Right hindlimb (tissue), 1 donor: ENCODE results near the gene PER1.
A peak's percentile ranks its signal among the peaks of the same experiment; 100 is the strongest.
"Not testable (repeated sequence)": the region's sequence is repeated elsewhere in the genome, so short reads cannot be mapped to it uniquely, and the experiment has no call there.

Experiments
- DNase-seq: peaks from one replicate; pipeline ENCODE4 v3.0.0-alpha.2; 2018

The PER1 gene

GRCh38 chr17:8120520-8121406 is 31.4 kb downstream of the PER1 start:
- peak; percentile 71 for DNase-seq

DNA sequence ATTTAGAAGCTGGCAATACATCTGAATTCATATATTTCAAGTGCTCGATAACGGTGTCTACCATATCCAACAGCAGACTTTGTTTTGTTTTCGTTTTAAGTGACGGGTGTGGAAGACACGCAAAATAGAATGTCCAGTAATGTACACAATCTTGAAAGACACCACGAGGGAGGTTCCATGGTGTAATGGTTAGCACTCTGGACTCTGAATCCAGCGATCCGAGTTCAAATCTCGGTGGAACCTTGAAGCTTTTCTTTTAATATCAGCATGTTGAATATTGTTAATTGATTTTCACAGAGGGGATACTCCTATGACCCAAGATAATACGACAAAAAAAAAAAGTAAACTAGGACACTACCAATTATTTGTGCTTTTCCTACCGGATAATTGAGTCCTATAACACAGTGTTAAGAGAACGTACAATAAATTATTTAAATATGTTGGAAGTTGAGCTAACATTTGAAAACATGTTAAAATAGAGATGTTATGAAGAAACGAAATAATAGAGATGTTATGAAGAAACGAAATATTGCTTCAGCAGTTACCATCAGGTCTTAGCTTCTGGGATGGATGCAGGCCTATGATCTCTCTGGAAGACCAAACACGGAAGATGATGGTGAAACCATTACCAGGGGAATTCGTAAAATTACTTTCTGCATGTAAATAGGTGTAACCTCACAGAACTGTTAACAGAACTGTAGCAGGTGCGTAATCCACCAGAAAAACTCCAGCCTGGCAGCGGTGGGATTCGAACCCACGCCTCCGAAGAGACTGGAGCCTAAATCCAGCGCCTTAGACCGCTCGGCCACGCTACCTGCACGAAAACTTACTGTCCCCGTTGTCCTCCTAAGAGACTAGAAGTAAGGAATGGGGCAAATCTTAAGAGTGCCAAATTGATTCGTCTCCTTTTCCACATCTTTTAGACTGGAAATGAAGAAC is 32.4 kb downstream of the PER1 start:
- DNase-seq = peak; percentile 90

- DNase-seq = peak; percentile 89
Measured at GRCh38 chr17:8118769-8119580, 33.2 kb downstream of the PER1 start.

DNA sequence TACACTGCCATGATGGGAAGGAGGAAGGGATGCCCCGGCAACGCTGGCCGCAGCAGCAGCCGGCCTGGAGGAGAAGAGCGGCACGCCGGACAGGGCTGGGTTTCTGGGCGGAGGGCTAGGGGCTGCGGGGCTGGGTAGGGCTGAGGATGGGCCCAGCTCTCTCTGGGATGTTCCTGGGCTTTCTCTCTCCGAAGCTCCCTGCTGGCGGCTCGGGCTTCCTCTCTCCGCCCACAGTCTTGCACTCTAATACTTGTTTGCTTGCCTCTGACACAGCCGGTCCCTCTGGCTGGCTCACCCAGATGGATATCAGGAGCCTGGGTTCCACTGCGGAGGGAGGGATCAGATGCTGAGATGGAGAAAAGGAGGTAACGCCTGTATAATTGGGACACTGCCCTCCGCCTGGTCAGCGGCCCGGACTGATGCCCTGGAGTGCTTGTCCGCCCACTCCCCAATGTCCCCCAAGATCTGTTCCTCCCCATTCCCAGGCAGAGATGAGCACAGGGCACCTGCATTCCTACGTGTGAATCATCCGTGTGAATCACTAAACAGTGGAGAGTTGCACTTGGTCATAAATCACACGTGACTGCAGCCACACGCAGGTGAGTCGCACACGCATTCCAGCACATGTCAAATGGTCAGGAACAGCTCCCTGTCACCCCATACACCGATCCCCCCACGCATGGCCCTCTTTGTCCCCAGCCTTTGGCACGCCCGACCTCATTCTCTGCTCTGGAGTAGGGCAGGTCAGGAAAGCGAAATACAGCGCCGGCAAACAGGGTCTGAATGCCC is 34.0 kb downstream of the PER1 start, which contains the start of gene ALOXE3:
ALOXE3 (minus strand) TSS at position 535 of the 789 bp plus-strand sequence; CDS start at position 11, 524 bp downstream.
- peak; percentile 45 for DNase-seq

GRCh38 chr17:8117367-8117979 is 34.7 kb downstream of the PER1 start:
- no peak for DNase-seq

- no peak for DNase-seq
Measured at GRCh38 chr17:8116776-8117175, 35.4 kb downstream of the PER1 start.

DNA sequence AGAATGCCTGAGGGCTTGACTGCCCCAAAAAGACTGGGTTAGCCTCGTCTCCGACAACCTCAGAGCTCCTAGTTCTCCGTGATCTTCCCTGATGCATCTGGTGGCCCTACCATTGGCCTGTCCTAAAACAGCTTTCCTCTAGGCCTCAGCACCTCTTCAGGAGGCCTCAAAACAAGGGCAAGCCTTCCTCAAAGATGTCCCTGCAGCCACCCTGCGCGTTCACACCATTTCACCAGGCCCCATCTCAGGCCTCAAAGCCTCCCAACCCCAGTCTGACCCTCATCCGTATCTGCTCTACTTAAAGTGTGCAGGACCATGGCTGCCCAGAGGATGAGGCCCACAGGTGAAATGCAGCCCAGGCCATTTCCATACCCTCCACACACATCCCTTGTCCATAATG is 41.3 kb downstream of the PER1 start:
- DNase-seq = no peak

GRCh38 chr17:8110456-8110804 is 41.8 kb downstream of the PER1 start:
- no peak for DNase-seq

DNA sequence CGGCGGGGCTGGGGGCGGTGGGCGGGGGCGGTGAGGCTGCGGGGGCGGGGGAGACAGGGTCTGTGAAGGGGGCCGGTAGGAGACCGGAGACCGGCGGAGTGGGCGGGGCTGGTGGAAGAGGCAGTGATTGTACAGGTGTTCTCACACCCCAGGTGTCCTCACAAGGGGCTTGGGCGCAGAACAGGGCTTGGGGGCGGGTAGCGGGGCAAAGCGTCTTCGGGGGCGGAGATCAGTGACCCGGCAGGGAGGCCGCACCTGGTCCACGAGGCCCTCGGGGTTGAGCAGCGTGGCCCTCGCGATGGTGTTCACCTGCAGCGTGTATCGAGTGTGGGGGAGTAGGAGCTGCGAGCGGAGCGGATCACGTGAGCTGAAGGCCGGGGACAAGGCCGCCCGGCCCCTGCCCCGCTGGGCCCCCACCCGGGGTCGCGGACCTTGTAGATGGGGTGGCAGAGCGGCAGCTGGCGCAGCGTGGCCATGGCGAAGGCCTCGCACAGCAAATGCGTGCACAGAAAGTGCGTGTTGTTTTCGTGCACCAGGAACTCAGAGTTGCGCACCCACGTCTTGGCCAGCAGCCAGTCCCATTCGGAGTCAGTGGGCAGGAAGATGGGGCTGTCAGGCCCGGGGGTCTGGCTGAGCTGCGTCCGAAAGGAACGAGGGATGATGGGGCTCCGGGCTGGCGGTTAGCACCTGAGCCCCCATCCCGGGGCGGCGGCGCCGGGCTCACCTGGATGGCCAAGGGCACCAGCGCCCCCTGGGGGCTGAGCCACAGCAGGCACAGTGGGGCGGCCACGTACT is 42.3 kb downstream of the PER1 start:
- peak; percentile 50 for DNase-seq

DNA sequence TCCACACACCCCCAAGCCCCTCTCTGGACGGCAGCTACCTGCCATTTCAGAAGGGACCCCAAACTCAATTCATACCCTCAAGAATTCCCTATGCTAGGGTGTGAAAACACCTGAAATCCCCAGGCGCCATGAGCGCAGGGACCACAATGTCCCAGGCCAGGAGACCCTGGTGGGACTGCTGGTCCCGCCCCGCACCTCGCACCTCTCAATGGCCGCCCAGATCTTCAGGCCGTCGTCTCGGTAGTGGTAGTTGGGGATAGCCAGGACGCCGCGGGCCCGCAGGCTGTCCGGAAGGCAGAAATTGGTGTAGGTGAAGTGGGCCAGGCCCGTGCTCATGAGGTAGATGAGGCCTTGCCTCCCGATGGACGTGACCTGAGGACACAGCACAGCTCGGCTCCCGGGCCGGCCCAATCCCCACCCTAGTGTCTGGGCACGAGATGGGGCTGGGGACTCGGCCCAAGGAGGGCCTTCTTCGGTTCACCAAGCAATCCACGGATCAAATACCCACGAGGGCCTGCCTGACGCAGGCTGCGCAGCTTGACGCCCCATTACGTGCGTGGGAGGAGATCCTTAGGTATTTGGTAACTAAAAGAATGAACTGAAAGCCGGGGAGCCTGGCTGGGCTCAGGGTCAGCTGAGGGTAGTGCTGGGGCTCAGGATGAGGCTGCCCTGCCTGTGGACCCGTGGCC is 43.1 kb downstream of the PER1 start:
- no peak for DNase-seq

- not testable (repeated sequence) for DNase-seq
Measured at GRCh38 chr17:8106980-8107379, 45.2 kb downstream of the PER1 start.

- no peak for DNase-seq
Measured at GRCh38 chr17:8105957-8106398, 46.2 kb downstream of the PER1 start.

- no peak for DNase-seq
Measured at GRCh38 chr17:8104911-8105310, 47.3 kb downstream of the PER1 start.

DNA sequence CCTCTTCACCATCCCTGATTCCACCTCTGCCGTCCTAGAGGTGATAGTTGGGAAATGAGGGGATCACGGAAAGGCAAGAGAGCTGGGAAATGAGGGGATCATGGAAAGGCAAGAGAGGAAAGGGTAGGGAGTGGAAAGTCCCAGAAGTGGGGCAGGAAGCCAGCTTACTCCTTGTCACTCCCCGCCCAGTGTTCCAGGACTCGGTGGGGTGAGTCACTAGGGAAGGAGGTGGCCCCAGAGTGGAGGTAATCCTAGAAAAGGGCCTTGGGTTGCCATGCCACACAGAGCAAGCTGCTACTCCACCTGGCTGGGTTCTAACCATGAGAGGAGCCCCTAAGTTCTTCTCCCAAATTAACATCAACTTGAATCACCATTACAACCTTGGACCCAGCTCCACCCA is 48.7 kb downstream of the PER1 start:
- no peak for DNase-seq

DNA sequence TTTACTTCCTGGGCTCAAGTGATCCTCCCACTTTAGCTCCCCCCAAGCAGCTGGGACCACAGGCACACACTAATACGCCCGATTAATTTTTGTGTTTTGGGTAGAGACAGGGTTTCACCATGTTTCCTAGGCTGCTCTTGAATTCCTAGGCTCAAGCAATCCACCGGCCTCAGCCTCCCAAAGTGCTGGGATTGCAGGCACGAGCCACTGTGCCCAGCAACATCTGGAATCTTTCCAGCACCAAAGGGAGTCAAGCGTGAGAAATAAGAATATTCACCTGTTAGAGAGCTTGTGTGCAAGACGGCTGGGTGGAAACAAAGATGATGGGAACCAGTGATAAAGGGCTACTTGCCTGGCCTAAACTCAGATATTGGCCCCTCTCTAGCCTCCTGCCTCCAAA is 50.5 kb downstream of the PER1 start:
- no peak for DNase-seq

DNA sequence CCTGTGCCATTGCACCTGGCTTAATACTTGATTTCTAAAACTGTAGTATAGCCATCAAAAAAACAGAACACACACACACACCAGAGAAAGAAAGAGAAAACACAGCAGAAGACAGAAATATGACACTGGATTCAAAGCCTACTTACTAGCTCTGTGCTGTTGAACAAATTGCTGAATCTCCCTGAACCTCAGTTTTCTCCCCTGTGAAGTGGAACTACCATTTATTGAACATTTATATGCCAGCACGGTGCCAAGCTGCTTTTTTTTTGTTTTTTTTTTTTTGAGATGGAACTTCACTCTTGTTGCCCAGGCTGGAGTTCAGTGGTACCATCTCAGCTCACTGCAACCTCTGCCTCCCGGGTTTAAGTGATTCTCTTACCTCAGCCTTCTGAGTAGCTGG is 51.4 kb downstream of the PER1 start:
- no peak for DNase-seq

DNA sequence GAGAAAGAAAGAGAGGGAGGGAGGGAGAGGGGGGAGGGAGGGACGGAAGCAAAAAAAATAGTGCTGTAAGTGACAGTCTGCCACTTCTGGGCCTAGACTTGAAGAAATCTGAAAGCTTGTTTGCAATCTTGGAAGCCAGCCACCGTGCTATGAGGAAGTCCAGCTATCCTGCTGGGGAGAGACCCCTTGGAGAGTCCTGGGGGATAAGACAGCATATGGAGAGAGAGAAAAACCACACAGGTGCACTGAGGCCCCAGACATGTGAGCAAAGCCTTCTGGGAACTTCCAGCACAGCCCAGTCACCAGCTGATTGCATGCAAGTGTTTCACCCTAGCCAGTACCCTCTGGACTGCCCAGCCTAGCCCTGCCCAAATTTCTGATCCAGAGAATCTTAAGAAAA is 52.1 kb downstream of the PER1 start:
- DNase-seq = no peak

DNA sequence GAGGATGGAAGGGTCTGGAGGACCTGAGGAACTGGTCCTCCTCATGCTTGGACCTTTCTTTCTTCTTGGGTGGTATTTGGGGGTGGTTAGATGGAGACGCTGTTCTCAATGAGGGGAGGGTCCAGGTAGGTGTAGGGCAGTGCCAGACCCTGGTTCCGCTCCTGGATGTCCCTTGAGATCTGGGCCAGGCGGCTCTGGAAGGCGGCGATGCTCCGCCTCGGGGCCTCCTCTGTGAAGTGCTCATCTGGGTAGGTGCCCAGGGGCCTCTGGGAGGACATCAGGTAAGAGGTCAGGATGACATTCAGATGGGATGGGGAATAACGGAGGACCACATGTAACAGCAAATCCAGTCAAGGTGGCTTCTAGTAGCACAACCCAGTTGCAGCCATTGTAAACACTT is 55.7 kb downstream of the PER1 start:
- DNase-seq = no peak

DNA sequence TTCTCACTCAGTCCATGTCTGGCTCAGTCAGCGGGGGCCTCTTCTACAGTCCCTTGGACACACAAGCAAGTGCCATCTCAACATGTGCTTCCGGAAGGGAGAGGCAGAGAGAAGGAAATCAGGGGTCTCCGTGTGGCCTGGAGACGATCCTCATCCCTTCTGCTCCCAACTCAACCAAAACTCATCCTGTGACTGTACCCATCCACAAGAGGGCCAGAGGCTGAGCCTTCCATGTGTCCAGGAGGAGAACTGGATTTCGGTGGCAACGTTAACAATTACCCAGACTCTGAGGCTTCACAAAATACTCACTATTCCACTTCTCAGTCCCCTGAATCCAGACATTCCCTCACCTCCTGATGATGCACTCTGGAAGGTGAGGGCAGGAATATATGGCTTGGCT is 56.8 kb downstream of the PER1 start:
- no peak for DNase-seq
